Tibial nerve (tissue), 3 donors: Measurements from ENCODE around the gene SCN7A.

Source experiments
- POLR2A ChIP-seq, 2 donors: fragments of 450-650 bp; IDR thresholded peaks; one replicate each; pipeline ENCODE4 v1.6.1; 2017; ENCODE audit warnings: antibody characterized with exemption in 2 of 2, mild to moderate bottlenecking in 2 of 2, moderate library complexity in 2 of 2
- TF ChIP-seq, protein P1 (sequence below), 5 experiments: fragments of 200-600 bp in 3 of 5; fragments of 450-650 bp in 2 of 5; sonication (generic) in 3 of 5; IDR thresholded peaks; one replicate each; pipeline ENCODE4 v1.5.1; 2016 to 2019; ENCODE audit warnings: antibody characterized with exemption in 5 of 5, mild to moderate bottlenecking in 3 of 5, moderate library complexity in 2 of 5

GRCh38 chr2:166405569-166405926, 88.5 kb downstream of the SCN7A start:
- TF ChIP-seq, protein P1, sequence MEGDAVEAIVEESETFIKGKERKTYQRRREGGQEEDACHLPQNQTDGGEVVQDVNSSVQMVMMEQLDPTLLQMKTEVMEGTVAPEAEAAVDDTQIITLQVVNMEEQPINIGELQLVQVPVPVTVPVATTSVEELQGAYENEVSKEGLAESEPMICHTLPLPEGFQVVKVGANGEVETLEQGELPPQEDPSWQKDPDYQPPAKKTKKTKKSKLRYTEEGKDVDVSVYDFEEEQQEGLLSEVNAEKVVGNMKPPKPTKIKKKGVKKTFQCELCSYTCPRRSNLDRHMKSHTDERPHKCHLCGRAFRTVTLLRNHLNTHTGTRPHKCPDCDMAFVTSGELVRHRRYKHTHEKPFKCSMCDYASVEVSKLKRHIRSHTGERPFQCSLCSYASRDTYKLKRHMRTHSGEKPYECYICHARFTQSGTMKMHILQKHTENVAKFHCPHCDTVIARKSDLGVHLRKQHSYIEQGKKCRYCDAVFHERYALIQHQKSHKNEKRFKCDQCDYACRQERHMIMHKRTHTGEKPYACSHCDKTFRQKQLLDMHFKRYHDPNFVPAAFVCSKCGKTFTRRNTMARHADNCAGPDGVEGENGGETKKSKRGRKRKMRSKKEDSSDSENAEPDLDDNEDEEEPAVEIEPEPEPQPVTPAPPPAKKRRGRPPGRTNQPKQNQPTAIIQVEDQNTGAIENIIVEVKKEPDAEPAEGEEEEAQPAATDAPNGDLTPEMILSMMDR (IDR thresholded peaks at IDR 0.05) = no peak
- no peak for TF ChIP-seq POLR2A (IDR thresholded peaks at IDR 0.05)
